Nephron progenitor cell (in vitro differentiated cells): Measurements from ENCODE around the gene ADAMTS14.
A peak's percentile ranks its signal among the peaks of the same experiment; 100 is the strongest.

ENCODE experiments used
- DNase-seq: peaks from one replicate; pipeline ENCODE4 v3.0.0; 2021
- H3K27ac Mint-ChIP-seq: 2 replicates; pipeline ENCODE4 v1.8.0; 2021; ENCODE audit warnings: mild to moderate bottlenecking, moderate library complexity, mixed read lengths
- H3K27me3 Mint-ChIP-seq: 2 replicates; pipeline ENCODE4 v1.8.0; 2021; ENCODE audit warnings: mild to moderate bottlenecking, low read depth, mixed read lengths; ENCODE audit not compliant: poor library complexity
- H3K36me3 Mint-ChIP-seq: 2 replicates; pipeline ENCODE4 v1.8.0; 2021; ENCODE audit warnings: low read depth, mixed read lengths
- H3K4me1 Mint-ChIP-seq: 2 replicates; pipeline ENCODE4 v1.8.0; 2021; ENCODE audit warnings: mixed read lengths
- H3K4me3 Mint-ChIP-seq: 2 replicates; pipeline ENCODE4 v1.8.0; 2021; ENCODE audit warnings: mild to moderate bottlenecking, moderate library complexity, mixed read lengths
- H3K9me3 Mint-ChIP-seq: 2 replicates; pipeline ENCODE4 v1.8.0; 2021; ENCODE audit warnings: mild to moderate bottlenecking, moderate library complexity, mixed read lengths
- CTCF ChIP-seq: fragments of 200-600 bp; sonication (generic); IDR thresholded peaks from 2 replicates; pipeline ENCODE4 v1.5.0; 2021; ENCODE audit warnings: antibody characterized with exemption

ADAMTS14 gene

GRCh38 chr10:70714951-70715350 is 42.6 kb downstream of the ADAMTS14 start:
- Mint-ChIP-seq H3K36me3 (no peaks in the 10 kb centered on the region), H3K27me3 (peaks cover 3% of the 10 kb centered on the region)

GRCh38 chr10:70715853-70716795 is 43.8 kb downstream of the ADAMTS14 start:
- no peak for TF ChIP-seq CTCF
- Mint-ChIP-seq H3K36me3 (no peaks in the 10 kb centered on the region), H3K27me3 (peaks cover 3% of the 10 kb centered on the region), H3K4me3 (peak overlapping the region; percentile 19), H3K9me3 (no peaks in the 10 kb centered on the region), H3K27ac (no peak overlapping the region), H3K4me1 (peaks cover 44% of the 10 kb centered on the region)
- DNase-seq: no peak

More at GRCh38 chr10:70714951-70715350, 42.6 kb downstream of the ADAMTS14 start:
- DNase-seq: no peak
- Mint-ChIP-seq H3K27ac (no peak overlapping the region), H3K4me1 (peaks cover 44% of the 10 kb centered on the region), H3K4me3 (no peak overlapping the region), H3K9me3 (no peaks in the 10 kb centered on the region)
- no peak for TF ChIP-seq CTCF

- Mint-ChIP-seq H3K4me3 (no peak overlapping the region), H3K27me3 (peaks cover 6% of the 10 kb centered on the region), H3K9me3 (no peaks in the 10 kb centered on the region), H3K4me1 (peaks cover 5% of the 10 kb centered on the region), H3K36me3 (no peaks in the 10 kb centered on the region), H3K27ac (no peak overlapping the region)
- no peak for DNase-seq
- no peak for TF ChIP-seq CTCF
Observed at GRCh38 chr10:70722820-70723424, 50.6 kb downstream of the ADAMTS14 start.

- no peak for TF ChIP-seq CTCF
- Mint-ChIP-seq H3K4me3 (no peak overlapping the region), H3K36me3 (no peaks in the 10 kb centered on the region), H3K27ac (no peak overlapping the region), H3K27me3 (peaks cover 10% of the 10 kb centered on the region), H3K4me1 (peaks cover 5% of the 10 kb centered on the region), H3K9me3 (no peaks in the 10 kb centered on the region)
- no peak for DNase-seq
Observed at GRCh38 chr10:70723771-70724170, 51.5 kb downstream of the ADAMTS14 start.

- Mint-ChIP-seq H3K27ac (no peak overlapping the region), H3K4me3 (no peak overlapping the region), H3K27me3 (peaks cover 21% of the 10 kb centered on the region), H3K36me3 (no peaks in the 10 kb centered on the region), H3K4me1 (peaks cover 5% of the 10 kb centered on the region), H3K9me3 (no peaks in the 10 kb centered on the region)
- no peak for TF ChIP-seq CTCF
- no peak for DNase-seq
Observed at GRCh38 chr10:70726909-70727495, 54.7 kb downstream of the ADAMTS14 start.
